ENCODE data around the gene FGF12.

The FGF12 gene

DNA sequence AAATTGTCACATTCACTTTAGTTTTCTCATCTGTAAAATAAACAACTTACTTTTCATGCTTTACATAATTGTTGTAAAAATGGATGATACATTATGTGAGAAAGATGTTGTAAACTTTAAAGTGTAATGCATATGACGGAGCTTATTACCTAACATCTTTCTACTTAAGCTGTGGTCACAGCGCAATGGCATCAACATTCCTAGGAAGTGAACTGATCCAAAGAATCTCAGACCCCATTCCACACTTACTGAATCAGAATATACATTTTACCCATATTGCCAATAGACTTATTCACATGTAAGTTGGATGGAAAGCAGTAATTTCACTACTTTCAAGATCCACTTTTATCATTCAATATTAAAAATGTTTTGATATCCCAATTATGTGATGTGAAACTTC, 497.5 kb downstream of the FGF12 start:
- in situ Hi-C loops (cut with HindIII; ENCODE audit: low pct_unique_long_range_greater_than_20kb, low sequenced_read_pairs): no loop called here
- TF ChIP-seq JUND (IDR thresholded peaks at IDR 0.05; ENCODE audit: low read depth): no peak
- no peak for DNase-seq (ENCODE audit: low read depth in 1 of 2, low spot score in 1 of 2)

DNA sequence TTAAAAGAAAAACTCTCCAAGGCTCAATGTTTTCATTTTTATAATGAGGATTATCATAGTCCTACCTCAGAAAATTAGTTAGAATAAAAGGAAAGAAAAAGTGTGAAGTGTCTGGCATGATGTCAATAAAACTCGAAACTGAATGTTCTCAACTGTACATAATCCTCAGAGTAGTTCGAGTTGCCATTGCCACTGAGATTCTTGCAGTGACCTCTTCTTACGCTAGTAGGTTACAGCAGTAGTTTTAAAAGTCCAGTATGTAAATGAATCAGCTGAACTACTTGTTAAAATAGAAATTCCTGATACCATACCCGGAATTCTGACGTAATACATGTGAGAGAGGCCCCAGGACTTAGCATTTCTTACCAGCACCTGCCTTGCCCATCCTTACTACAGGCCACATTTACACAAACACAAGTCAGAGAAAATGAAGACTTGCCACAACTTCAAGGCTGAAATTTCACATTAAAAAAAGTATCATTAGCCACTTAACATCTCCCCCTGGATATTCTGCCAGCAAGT, 502.6 kb downstream of the FGF12 start:
- no peak for DNase-seq (ENCODE audit: low read depth in 1 of 2, low spot score in 1 of 2)
- in situ Hi-C loops (cut with HindIII; ENCODE audit: low pct_unique_long_range_greater_than_20kb, low sequenced_read_pairs): no loop called here
- TF ChIP-seq JUND (IDR thresholded peaks at IDR 0.05; ENCODE audit: low read depth): no peak

DNA sequence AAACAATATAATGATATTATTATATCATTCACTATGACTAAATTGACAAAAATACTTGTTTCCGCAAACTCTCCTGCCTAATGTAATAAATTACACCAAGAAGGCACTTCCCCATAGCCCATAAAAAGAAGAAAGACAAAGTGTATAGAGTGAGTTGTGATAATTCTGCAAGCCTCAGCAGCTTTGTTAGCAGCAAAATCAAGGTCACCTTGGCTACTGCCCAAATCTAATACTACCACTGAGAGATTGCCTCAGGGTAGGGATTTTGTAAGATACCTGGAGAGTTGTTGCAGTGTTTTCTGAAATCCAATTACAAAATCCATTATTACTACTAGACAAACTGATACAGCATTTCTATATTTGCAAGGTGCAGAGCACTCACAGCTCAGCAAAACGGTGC, 503.5 kb downstream of the FGF12 start:
- in situ Hi-C loops (cut with HindIII; ENCODE audit: low pct_unique_long_range_greater_than_20kb, low sequenced_read_pairs): no loop called here
- no peak for TF ChIP-seq JUND (IDR thresholded peaks at IDR 0.05; ENCODE audit: low read depth)
- DNase-seq (ENCODE audit: low read depth in 1 of 2, low spot score in 1 of 2): no peak

DNA sequence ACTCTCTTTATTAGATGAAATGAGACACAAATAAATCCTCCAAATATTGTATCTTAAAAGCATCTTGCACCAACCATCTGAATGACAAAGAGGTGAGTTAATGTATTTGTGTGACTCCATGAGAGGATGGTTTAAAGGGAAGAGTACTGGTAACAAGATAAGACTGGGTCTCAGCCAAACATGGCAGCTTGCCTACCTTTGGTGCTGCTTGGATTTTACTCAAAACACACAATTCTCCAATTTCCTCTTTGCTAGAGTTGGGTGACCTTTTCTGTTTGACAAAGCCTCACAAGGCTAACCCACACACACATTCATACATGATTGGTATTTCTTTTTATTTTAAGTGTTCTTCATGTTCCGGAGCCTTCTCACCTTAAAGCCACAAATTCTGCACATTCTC, 506.4 kb downstream of the FGF12 start:
- in situ Hi-C loops (cut with HindIII; ENCODE audit: low pct_unique_long_range_greater_than_20kb, low sequenced_read_pairs): no loop called here
- TF ChIP-seq JUND (IDR thresholded peaks at IDR 0.05; ENCODE audit: low read depth): no peak

DNA sequence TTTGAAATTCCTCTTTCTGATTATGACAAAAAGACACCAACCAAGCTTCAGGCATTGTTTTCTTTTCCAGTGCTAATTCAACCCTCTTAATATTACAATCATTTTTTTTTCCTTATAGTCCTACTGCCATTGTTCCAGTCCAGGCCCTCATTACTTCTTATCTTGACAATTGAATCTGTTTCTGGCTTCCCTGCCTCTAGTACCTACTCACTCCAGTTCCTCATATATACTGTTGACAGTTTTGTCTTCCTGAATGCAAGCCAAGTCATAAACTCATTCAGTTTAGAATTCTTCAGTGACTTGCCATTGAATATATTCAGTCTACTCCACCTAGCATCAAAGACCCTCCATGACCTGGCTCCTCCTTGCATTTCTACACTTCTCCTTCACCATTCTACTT, 507.4 kb downstream of the FGF12 start:
- no peak for TF ChIP-seq JUND (IDR thresholded peaks at IDR 0.05; ENCODE audit: low read depth)
- no peak for DNase-seq (ENCODE audit: low read depth in 1 of 2, low spot score in 1 of 2)
- in situ Hi-C loops (cut with HindIII; ENCODE audit: low pct_unique_long_range_greater_than_20kb, low sequenced_read_pairs): no loop called here

More for the DNA sequence above, 506.4 kb downstream of the FGF12 start:
- no peak for DNase-seq (ENCODE audit: low read depth in 1 of 2, low spot score in 1 of 2)

DNA sequence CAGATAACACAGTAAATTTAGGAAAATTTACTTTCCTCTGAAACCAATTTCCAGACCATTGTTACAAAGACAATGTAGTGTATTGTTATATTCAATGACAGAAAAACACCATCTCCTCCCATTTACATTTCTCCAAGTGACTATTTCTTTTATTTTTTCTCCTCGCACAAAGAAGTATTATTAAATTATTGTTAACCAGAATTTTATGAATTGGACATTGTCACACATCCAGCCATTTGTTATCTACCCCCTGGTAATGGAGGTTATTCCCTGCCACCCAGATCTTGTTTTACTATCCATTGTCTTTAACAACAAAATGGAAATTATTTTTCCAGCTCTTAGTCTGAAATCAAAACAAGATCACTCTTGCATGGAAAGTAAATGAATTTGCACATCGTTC, 511.3 kb downstream of the FGF12 start:
- in situ Hi-C loops (cut with HindIII; ENCODE audit: low pct_unique_long_range_greater_than_20kb, low sequenced_read_pairs): no loop called here
- TF ChIP-seq JUND (IDR thresholded peaks at IDR 0.05; ENCODE audit: low read depth): no peak
- no peak for DNase-seq (ENCODE audit: low read depth in 1 of 2, low spot score in 1 of 2)

DNA sequence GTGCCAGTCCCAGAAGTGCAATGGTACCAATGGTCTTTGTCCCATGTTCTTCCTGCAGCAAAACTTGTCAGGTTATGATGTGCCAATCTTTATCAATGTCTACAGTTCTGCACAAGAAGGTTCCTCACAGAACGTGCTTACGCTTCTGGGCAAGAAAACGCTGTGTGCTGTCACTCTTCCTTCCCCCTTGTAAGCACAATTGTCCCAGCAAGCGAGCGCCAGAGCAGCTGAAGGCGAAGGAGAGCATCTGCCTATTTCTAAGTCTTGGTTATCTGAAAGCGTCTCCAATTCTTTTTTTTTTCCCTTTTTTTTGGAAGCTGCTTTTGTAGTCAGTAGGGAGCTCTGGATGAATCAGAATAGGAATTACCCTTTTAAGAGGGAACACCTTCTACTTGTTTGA, 514.4 kb downstream of the FGF12 start:
- in situ Hi-C loops (cut with HindIII; ENCODE audit: low pct_unique_long_range_greater_than_20kb, low sequenced_read_pairs): no loop called here
- TF ChIP-seq JUND (IDR thresholded peaks at IDR 0.05; ENCODE audit: low read depth): no peak
- DNase-seq (ENCODE audit: low read depth in 1 of 2, low spot score in 1 of 2): no peak

DNA sequence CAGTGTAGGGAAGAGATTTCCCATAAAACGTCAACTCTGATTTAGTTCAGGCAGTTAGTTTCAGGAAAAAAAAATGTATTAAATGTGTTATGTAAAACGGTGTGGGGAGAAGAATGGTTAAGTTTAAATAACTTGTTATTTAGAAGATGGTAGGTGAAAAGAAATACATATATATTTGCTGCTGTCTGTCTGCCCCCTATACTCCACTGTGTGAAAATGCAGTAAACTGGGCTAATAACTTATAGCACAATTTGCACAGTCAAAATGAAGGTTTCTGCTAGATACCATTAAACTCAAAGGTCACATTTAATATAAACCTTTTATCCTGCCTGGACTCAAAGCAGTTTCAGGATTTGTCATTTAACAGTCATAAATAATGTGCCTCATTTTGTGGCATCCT, 515.0 kb downstream of the FGF12 start:
- peak in 1 of 2 experiments; percentile 38 for DNase-seq (ENCODE audit: low read depth in 1 of 2, low spot score in 1 of 2)
- TF ChIP-seq JUND (IDR thresholded peaks at IDR 0.05; ENCODE audit: low read depth): no peak
- in situ Hi-C loops (cut with HindIII; ENCODE audit: low pct_unique_long_range_greater_than_20kb, low sequenced_read_pairs): no loop called here

DNA sequence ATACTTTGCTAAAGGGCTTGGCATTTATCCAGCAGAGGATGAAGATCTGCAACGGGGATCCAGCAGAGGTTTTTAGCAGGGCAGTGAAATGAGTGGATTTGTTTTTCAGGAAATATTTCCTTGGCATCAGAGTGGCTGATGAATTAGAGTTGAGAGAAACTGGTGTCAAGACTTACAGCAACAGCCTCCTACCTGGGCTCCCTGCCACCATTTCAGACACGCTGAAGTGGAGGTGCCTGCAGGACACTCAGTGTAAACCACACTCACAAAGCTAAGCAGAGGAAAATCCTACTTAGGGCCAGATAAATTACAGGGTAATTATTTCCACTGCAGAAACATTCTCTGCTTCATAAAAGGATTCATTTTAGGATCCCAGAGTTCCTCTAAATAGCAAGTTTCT, 519.7 kb downstream of the FGF12 start:
- TF ChIP-seq JUND (IDR thresholded peaks at IDR 0.05; ENCODE audit: low read depth): no peak
- in situ Hi-C loops (cut with HindIII; ENCODE audit: low pct_unique_long_range_greater_than_20kb, low sequenced_read_pairs): no loop called here

DNA sequence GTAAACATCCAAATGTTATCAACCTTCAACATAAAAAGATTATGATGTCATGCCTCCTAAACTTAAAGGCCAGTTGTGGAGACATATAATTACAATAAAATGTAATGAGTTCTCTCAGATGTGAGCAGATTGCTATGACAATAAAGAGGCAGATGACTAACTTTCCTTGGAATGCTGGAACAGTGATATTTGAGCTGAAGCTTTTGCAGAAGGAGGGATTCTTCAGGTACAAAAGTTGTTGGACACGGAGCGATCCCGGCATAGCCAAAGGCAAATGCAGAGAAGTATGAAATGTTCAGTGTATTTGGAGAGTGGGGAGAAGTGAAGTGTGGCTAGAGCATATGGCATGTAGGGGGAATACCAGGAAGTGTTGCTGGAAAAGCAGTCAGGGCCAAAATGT, 520.1 kb downstream of the FGF12 start:
- in situ Hi-C loops (cut with HindIII; ENCODE audit: low pct_unique_long_range_greater_than_20kb, low sequenced_read_pairs): no loop called here
- no peak for TF ChIP-seq JUND (IDR thresholded peaks at IDR 0.05; ENCODE audit: low read depth)
- no peak for DNase-seq (ENCODE audit: low read depth in 1 of 2, low spot score in 1 of 2)

More for the DNA sequence above, 519.7 kb downstream of the FGF12 start:
- DNase-seq (ENCODE audit: low read depth in 1 of 2, low spot score in 1 of 2): peak in 1 of 2 experiments; percentile 34

DNA sequence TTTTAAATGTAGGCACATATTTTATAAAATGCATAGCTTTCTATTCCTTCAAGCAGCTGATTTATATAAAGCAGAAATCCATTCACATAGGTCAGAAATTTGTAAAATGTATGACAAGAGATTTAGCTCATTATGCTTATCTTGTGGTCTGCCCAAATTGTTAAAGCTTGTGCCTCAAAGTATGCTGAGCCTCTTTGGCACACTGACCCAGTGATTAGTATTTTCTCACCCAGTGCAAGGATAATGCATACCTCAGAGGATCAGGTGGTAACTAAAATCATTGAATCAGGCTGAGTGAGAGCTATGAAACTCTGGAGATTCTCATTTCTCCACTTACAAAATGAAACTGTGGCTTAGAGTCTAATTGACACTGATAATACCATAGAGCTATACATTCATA, 533.3 kb downstream of the FGF12 start:
- TF ChIP-seq JUND (IDR thresholded peaks at IDR 0.05; ENCODE audit: low read depth): no peak
- in situ Hi-C loops (cut with HindIII; ENCODE audit: low pct_unique_long_range_greater_than_20kb, low sequenced_read_pairs): no loop called here
- DNase-seq (ENCODE audit: low read depth in 1 of 2, low spot score in 1 of 2): no peak

DNA sequence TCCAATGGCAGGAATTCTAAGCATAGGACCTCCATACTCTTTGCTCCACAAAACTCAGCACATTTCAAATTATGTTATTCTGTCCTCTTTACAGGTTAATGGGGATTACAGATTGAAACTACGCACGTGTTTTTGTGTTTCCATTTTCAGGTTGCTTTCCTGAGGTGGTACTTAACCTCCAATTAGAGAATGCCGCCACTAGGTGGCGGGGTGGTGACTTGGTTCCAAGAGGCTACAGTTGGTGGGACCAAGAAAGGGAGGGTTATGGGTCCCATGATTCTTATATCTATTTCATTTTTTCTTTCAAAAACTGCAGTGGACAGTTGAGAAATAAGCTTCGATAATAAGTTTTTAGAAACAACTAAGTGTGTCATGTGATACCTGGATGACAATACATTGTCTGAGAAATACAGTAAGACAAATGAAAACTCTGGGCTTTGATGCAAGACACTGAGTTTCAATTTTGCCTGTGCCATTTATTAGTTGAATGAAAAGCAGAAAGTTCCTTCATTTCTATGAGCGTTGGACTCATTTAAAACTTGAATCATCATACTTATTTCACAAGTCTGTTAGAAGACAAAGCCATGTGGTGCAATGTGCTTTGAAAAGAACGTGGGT, 539.0 kb downstream of the FGF12 start:
- TF ChIP-seq JUND (IDR thresholded peaks at IDR 0.05; ENCODE audit: low read depth): no peak
- in situ Hi-C loops (cut with HindIII; ENCODE audit: low pct_unique_long_range_greater_than_20kb, low sequenced_read_pairs): no loop called here
- DNase-seq (ENCODE audit: low read depth in 1 of 2, low spot score in 1 of 2): peak in 1 of 2 experiments; percentile 75

DNA sequence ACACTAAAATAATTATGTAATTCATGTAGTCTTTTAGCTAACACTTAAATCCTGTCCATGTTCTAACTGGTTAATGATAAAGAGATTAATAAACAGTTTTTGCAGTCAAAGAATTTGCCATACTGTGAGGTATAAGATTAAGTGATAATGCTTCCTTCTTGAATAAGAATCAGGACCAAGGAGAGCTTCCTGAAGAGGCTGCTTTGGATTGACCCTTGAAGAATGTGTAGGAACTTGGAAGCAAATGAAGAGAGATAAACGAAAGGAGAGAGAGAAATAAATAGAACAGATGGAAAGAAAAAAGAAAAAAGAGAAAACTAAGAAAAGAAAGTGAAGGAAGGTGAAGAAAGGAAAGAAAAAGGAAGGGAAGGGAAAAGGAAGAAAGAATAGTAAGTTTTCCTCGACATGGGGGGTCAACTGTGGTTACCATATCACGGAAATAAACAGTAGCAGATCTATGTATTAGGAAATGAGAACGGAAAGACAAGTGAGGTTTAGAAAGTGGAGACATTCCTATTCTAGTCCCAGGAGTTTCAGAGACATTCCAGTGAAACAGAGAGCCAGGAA, 539.8 kb downstream of the FGF12 start:
- in situ Hi-C loops (cut with HindIII; ENCODE audit: low pct_unique_long_range_greater_than_20kb, low sequenced_read_pairs): no loop called here
- peak in 1 of 2 experiments; percentile 60 for DNase-seq (ENCODE audit: low read depth in 1 of 2, low spot score in 1 of 2)
- TF ChIP-seq JUND (IDR thresholded peaks at IDR 0.05; ENCODE audit: low read depth): no peak

DNA sequence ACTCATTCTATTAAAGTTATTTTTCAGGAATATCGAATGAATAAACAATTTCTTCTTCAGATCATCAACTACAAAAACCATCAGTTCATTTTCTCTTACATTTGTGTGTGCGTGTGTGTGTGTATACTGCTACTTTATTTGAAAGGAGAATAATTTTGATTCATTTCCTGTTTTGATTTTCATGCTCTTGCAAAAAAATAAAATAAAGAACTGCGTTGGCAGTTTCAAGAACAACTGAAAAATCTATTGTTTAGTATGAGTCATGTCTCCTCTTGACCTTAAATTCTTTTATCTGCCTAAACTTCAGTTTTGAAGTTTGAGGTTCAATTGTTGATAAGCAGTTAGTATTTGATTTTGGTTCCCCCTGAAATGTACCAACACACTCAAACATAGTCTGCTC, 540.8 kb downstream of the FGF12 start:
- no peak for DNase-seq (ENCODE audit: low read depth in 1 of 2, low spot score in 1 of 2)
- no peak for TF ChIP-seq JUND (IDR thresholded peaks at IDR 0.05; ENCODE audit: low read depth)
- in situ Hi-C loops (cut with HindIII; ENCODE audit: low pct_unique_long_range_greater_than_20kb, low sequenced_read_pairs): no loop called here
